Measurements from ENCODE around the gene MTHFD1L.

- TF ChIP-seq CTCF (conservative IDR thresholded peaks at IDR 0.05 in 1 of 2, IDR thresholded peaks at IDR 0.05 in 1 of 2; ENCODE audit: extremely low read depth in 1 of 2, insufficient read depth in 1 of 2, low read depth in 1 of 2, low read length in 2 of 2) (no peak), EZH2 (IDR thresholded peaks at IDR 0.05; ENCODE audit: borderline replicate concordance, low read length) (no peak)
These were observed 277.8 kb downstream of the MTHFD1L start for GRCh38 chr6:151143337-151143736.

All from mammary epithelial cell (primary cell).